ENCODE data around the gene KDM7A.

- TF ChIP-seq POLR2AphosphoS5 (IDR thresholded peaks at IDR 0.05) (no peak), CTCF (IDR thresholded peaks at IDR 0.05) (no peak), EP300 (IDR thresholded peaks at IDR 0.05; ENCODE audit: low read depth) (no peak)
Measured at GRCh38 chr7:140165422-140165821, 11.4 kb downstream of the KDM7A start.

Data from transverse colon (tissue), 4 donors.